Stimulated activated CD4-positive, alpha-beta T cell treated with anti-CD3 and anti-CD28 coated beads, Interleukin-15, amount 100 ng/mL, for 24 hours (primary cell): Measurements from ENCODE around the gene GMPS.
"Not testable (repeated sequence)": the region's sequence is repeated elsewhere in the genome, so short reads cannot be mapped to it uniquely, and the experiment has no call there.

Experiments
- DNase-seq: peaks from one replicate; pipeline ENCODE4 v3.0.0-alpha.2; 2020

GMPS gene

DNA sequence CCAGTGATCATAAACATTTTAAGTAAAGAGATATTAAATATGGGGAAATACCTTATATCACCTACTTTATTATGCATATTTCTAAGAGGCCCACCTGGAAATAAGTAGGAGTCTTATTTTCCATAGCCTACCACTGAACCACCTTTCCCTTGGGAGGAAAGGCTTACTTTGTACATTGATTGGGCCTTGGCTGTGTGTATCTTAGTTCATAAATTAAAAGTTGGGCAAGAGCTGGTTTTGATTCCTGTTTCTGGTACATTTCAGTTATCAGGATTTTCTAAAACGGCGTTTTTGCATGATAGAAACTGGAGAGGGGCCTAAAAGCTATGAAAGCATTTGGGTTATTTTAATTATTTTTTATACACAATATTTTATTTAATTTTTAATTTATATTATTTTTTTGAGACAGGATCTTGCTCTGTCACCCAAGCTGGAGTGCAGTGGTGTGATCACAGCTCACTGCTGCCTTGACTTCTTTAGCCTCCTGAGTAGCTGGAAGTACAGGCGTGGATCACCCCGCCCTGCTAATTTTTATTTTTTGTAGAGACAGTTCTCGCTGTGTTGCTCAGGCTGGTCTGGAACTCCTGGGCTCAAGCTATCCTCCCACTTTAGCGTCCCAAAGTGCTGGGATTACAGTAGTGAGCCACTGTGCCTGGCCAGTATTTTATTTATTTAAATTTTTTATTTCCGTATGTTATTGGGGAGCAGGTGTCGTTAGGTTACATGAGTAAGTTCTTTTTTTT is 2.6 kb downstream of the GMPS start:
- no peak for DNase-seq

DNA sequence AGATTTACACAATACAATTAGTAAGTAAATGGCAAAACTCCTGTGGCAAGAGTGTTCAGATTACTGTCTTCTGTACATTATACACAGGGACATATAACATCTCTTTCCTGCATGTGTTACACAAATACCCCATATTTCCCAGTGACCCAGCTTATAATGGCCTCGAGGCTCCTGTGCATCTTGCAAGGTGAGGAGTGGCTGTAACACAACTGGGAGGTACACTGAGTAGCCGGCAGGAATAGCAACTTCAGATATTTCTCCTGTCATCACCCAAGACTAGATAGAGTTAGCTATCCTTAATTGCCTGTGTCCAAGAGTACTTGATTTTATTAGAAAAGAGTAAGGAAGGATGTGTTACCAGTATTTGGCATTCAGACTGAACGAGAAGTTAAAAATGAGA is 5.6 kb downstream of the GMPS start:
- DNase-seq = no peak

- no peak for DNase-seq
Observed at GRCh38 chr3:155876503-155876902, 6.1 kb downstream of the GMPS start.

GRCh38 chr3:155880286-155880685 is 9.8 kb downstream of the GMPS start:
- no peak for DNase-seq

- no peak for DNase-seq
Observed at GRCh38 chr3:155884292-155884691, 13.8 kb downstream of the GMPS start.

- no peak for DNase-seq
Observed at GRCh38 chr3:155885292-155885691, 14.8 kb downstream of the GMPS start.

DNA sequence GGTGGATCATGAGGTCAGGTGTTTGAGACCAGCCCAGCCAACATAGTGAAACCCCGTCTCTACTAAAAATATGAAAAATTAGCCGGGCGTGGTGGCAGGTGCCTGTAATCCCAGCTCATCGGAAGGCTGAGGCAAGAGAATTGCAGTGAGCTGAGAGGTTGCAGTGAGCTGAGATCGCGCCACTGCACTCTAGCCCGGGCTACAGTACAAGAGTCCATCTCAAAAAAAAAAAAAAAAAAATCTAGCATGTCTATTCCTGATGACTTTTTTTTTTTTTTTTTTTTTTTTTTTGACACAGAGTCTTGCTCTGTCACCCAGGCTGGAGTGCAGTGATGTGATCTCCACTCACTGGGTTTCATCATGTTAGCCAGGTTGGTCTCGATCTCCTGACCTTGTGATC is 15.9 kb downstream of the GMPS start:
- DNase-seq = not testable (repeated sequence)

GRCh38 chr3:155886915-155887314 is 16.5 kb downstream of the GMPS start:
- DNase-seq = no peak

DNA sequence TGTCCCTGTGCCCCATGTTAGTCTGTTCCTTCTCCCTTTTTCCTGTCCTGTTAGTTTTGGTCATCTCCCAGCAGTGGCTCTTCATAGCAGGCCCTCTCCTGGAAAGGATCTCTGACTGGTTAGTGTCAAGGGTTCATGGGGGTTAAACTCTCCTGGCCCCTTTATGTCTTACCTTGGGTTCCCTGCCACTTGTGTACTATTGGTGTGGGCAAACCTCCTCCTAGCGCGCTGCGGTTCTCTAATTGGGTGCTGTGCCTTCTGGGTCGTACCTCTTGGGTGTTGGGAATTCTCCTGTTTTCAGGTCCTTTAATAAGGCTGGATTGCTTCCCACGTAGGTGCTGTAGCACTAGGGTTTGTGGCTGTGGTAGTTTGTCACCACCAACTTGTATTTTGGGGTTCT is 18.8 kb downstream of the GMPS start:
- no peak for DNase-seq

DNA sequence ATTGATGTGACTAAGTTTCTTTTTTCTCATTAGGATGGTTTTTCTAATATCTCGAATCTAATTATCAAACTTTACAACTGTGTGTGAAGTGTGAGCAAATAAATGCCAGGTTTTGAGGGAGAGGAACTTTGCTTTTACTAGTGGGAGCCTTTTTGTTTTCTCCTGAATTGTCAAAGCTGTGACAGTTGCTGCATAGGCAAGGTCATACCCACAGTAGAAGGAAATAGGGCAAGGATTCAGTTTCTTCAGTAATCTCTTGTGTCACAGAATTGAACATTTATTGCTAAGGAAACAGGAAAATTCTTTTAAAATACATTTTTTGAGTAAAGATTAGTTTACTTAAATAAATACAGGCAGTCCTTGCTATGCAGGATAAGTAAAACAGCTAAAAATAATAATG is 19.5 kb downstream of the GMPS start:
- DNase-seq = no peak

- no peak for DNase-seq
Observed at GRCh38 chr3:155890671-155891190, 20.3 kb downstream of the GMPS start.

GRCh38 chr3:155891321-155891720 is 20.9 kb downstream of the GMPS start:
- DNase-seq = no peak

GRCh38 chr3:155895379-155895900 is 25.0 kb downstream of the GMPS start:
- no peak for DNase-seq

- DNase-seq = no peak
Observed at GRCh38 chr3:155906900-155907299, 36.5 kb downstream of the GMPS start.

DNA sequence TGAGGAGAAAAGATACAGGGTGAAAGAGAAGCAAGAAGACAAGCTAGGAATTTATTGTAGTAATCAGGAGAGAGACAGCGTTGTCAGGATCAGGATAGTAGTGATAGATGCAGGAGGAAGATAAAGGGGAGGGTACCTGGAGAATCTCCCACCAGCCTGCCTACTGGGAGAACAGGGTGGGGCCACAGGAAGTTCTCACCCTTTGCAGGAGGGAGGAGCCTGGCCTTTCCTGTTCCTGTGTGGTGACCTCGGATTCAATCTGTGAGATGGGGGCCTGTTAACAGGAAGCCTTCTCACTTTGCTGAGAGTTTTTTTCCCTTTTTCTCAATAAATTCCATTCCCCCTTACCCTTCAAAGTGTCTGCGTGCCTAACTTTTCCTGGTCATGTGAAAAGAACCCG is 37.6 kb downstream of the GMPS start:
- DNase-seq = no peak

DNA sequence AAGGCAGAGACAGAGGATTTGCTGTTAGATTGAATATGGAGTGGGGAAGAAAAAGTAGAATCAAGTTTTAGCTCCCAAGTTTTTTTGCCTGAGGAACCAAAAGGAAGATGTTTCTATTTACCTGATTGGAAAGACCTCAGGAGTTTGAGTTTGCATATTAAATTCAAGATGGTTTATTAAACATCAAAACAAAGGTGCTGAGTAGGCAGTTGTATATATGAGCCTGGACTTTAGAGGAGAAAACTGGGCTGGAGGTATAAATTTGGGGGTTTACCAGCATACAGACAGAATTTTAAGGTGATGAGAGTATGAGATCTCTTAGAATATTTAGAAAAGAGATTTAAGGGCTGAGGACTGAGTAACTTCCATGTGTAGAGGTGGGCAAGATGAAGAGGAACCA is 38.2 kb downstream of the GMPS start:
- no peak for DNase-seq

DNA sequence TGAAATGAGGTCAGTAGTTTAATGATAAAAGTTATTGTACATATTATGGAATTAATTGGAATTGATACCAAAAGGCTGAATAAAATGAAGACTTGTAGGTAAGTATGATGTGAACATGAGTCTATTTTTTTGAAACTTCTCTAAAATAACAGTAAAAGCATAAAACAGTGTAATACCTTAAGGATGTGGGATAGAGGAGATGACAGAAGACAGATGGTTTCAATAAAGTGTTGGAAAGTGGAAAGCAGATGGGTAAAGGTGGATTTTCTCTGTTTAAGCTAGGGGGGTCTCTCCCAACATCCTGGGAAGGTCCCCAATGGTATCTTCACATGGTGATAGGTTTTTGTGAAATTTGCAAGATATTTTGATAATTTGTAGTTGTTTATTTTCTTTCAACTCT is 41.6 kb downstream of the GMPS start:
- DNase-seq = no peak

GRCh38 chr3:155912579-155913190 is 42.2 kb downstream of the GMPS start:
- no peak for DNase-seq

DNA sequence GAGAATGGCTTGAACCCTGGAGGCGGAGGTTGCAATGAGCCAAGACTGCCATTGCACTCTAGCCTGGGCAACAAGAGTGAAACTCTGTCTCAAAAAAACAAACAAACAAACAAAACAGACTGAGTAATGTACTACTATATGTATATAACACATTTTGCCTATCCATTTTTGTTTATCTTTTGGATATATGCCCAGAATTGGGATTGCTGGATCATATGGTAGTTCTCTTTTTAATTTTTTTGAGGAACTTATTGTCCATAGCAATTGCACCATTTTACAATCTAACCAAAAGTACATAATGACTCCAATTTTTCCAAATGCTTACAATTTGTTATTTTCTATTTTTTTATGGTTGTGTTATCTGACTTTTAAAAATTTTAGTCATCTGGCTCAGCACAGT is 47.3 kb downstream of the GMPS start:
- DNase-seq = no peak

GRCh38 chr3:155919728-155920127 is 49.3 kb downstream of the GMPS start:
- DNase-seq = no peak

DNA sequence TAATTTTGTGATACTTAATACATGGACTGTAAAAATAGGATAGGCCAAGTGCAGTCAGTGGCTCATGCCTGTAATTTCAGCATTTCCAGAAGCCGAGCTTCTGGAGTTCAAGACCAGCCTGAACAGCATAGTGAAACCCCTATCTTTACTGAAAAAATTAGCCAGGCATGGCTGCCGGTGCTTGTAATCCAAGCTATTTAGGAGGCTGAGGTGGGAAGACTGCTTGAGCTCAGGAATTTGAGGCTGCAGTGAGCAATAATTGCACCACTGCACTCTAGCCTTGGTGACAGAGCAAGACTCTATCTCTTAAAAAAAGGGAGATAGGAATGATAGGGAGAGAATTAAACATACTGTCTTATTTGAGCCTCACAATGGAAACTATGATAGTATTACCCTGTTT is 51.0 kb downstream of the GMPS start:
- no peak for DNase-seq

GRCh38 chr3:155934230-155934629 is 63.8 kb downstream of the GMPS start:
- no peak for DNase-seq

GRCh38 chr3:155938409-155938808 is 68.0 kb downstream of the GMPS start:
- DNase-seq = no peak

DNA sequence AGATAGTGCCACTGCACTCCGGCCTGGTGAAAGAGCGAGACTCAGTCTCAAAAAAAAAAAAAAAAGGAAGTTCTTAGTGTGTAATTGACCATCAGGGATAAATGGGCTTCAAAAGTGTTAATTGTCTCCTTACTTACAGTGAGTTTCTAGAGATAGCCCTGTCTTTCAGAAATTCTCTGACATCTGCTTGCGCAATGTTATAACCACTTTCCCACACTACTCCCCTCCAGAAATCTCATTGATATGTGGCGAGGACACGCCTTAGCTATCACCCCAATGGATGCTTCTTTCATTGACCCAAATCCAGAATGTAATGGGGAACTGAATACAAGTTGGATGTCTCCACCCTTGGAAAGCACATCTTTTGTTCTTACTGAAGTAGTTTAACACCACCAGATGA is 70.9 kb downstream of the GMPS start:
- no peak for DNase-seq

GRCh38 chr3:155944081-155944480 is 73.6 kb downstream of the GMPS start:
- no peak for DNase-seq
